GM23338 (cell line): ENCODE data around the gene AP3D1. TPM values are rescaled to one million over a fixed set of nuclear protein-coding genes. Genes with fewer than 3 reads are reported as not detected.

Experiments
- ATAC-seq: fragments of 200-7000 bp; cut with Tn5 transposase; 3 replicates; pipeline ENCODE4 v1.9.1; 2020
- DNase-seq: peaks from one replicate; pipeline ENCODE4 v3.0.0-alpha.2; 2015; ENCODE audit warnings: low spot score
- H2AFZ ChIP-seq: fragments of 200-600 bp; sonication (generic); 2 replicates; pipeline ENCODE4 v1.8.0; 2016; ENCODE audit warnings: antibody characterized with exemption, mild to moderate bottlenecking, moderate library complexity
- H3F3A ChIP-seq: fragments of 200-600 bp; sonication (generic); replicated peaks from 2 replicates; pipeline ENCODE4 v1.8.0; 2017; ENCODE audit warnings: antibody characterized with exemption, mixed run types, low read depth
- H3K27ac ChIP-seq: fragments of 200-600 bp; sonication (generic); 2 replicates; pipeline ENCODE4 v1.6.1; 2016; ENCODE audit warnings: low read depth
- H3K27me3 ChIP-seq: fragments of 200-600 bp; sonication (generic); 2 replicates; pipeline ENCODE4 v1.8.0; 2016; ENCODE audit warnings: mild to moderate bottlenecking, mixed run types, moderate library complexity; ENCODE audit not compliant: insufficient read depth
- H3K36me3 ChIP-seq: fragments of 200-600 bp; sonication (generic); 2 replicates; pipeline ENCODE4 v1.8.0; 2016; ENCODE audit warnings: mild to moderate bottlenecking; ENCODE audit not compliant: insufficient read depth
- H3K4me1 ChIP-seq: fragments of 200-600 bp; sonication (generic); 2 replicates; pipeline ENCODE4 v1.8.0; 2016; ENCODE audit warnings: mild to moderate bottlenecking, moderate library complexity; ENCODE audit not compliant: insufficient read depth
- H3K4me2 ChIP-seq: fragments of 200-600 bp; sonication (generic); 2 replicates; pipeline ENCODE4 v1.7.1; 2017; ENCODE audit warnings: mixed run types
- H3K4me3 ChIP-seq: fragments of 200-600 bp; sonication (generic); 2 replicates; pipeline ENCODE4 v1.6.1; 2016; ENCODE audit warnings: mixed run types
- H3K79me2 ChIP-seq: fragments of 200-600 bp; sonication (generic); replicated peaks from 2 replicates; pipeline ENCODE4 v1.8.0; 2017; ENCODE audit warnings: mild to moderate bottlenecking; ENCODE audit not compliant: insufficient read depth
- H3K9me2 ChIP-seq: fragments of 200-600 bp; sonication (generic); 2 replicates; pipeline ENCODE4 v1.8.0; 2017; ENCODE audit not compliant: insufficient read depth
- H4K20me1 ChIP-seq: fragments of 200-600 bp; sonication (generic); replicated peaks from 2 replicates; pipeline ENCODE4 v1.8.0; 2017; ENCODE audit warnings: mild to moderate bottlenecking; ENCODE audit not compliant: insufficient read depth
- H3K27ac Mint-ChIP-seq: 2 replicates; pipeline ENCODE4 v1.8.0; 2020; ENCODE audit warnings: inconsistent platforms, mild to moderate bottlenecking, moderate library complexity, mixed read lengths
- H3K27me3 Mint-ChIP-seq: 3 replicates; pipeline ENCODE4 v1.8.0; 2022; ENCODE audit warnings: low read depth, mild to moderate bottlenecking, moderate library complexity, mixed read lengths, inconsistent platforms; ENCODE audit not compliant: insufficient read depth, poor library complexity
- H3K36me3 Mint-ChIP-seq: 3 replicates; pipeline ENCODE4 v1.8.0; 2021; ENCODE audit warnings: low read depth, mild to moderate bottlenecking, inconsistent platforms, moderate library complexity, mixed read lengths
- H3K4me1 Mint-ChIP-seq: 3 replicates; pipeline ENCODE4 v1.8.0; 2020; ENCODE audit warnings: mild to moderate bottlenecking, inconsistent platforms, mixed read lengths
- H3K4me3 Mint-ChIP-seq: 3 replicates; pipeline ENCODE4 v1.8.0; 2021; ENCODE audit warnings: moderate library complexity, mild to moderate bottlenecking, inconsistent platforms, mixed read lengths
- H3K9me3 Mint-ChIP-seq: 3 replicates; pipeline ENCODE4 v1.8.0; 2020; ENCODE audit warnings: moderate library complexity, mild to moderate bottlenecking, inconsistent platforms, mixed read lengths
- ETS1 ChIP-seq: IDR thresholded peaks from 2 replicates; pipeline ENCODE4 v1.6.1; 2016; ENCODE audit warnings: antibody characterized with exemption
- JUNB ChIP-seq: IDR thresholded peaks from one replicate; pipeline ENCODE4 v1.6.1; 2016; ENCODE audit warnings: antibody characterized with exemption; ENCODE audit not compliant: unreplicated experiment
- NANOG ChIP-seq: IDR thresholded peaks from 2 replicates; pipeline ENCODE4 v1.6.1; 2016; ENCODE audit warnings: antibody characterized with exemption, borderline replicate concordance
- POLR2AphosphoS5 ChIP-seq: IDR thresholded peaks from 2 replicates; pipeline ENCODE4 v1.6.1; 2016; ENCODE audit warnings: antibody characterized with exemption, low read depth
- STAT1 ChIP-seq: IDR thresholded peaks from one replicate; pipeline ENCODE4 v1.6.1; 2016; ENCODE audit warnings: antibody characterized with exemption; ENCODE audit not compliant: unreplicated experiment
- ZNF114 ChIP-seq: fragments of 250-450 bp; sonication (Bioruptor Pico); IDR thresholded peaks from 2 replicates; pipeline ENCODE4 v1.5.0; 2020; ENCODE audit warnings: mild to moderate bottlenecking, moderate library complexity
- polyA plus RNA-seq: library from polyadenylated mRNA; unstranded; fragments of >200 nt; fragmentation: Nextera tagmentation; extraction: Ambion mirVana; gene quantifications from 2 replicates; pipeline ENCODE4 v1.2.1, GENCODE V29; 2016
- total RNA-seq: library from RNA; depleted of rRNA; stranded (reverse); fragments of >200 nt; shearing (Covaris generic); gene quantifications from 2 replicates; pipeline ENCODE4 v1.2.3, GENCODE V29; 2014
- TF ChIP-seq, protein P1 (sequence below): fragments of 250-450 bp; sonication (Bioruptor Pico); IDR thresholded peaks from 2 replicates; pipeline ENCODE4 v1.5.0; 2020; ENCODE audit warnings: mild to moderate bottlenecking, moderate library complexity

AP3D1 gene
- total and polyA plus RNA-seq, 2 experiments from 2014 or later, result 101 to 236 TPM

DNA sequence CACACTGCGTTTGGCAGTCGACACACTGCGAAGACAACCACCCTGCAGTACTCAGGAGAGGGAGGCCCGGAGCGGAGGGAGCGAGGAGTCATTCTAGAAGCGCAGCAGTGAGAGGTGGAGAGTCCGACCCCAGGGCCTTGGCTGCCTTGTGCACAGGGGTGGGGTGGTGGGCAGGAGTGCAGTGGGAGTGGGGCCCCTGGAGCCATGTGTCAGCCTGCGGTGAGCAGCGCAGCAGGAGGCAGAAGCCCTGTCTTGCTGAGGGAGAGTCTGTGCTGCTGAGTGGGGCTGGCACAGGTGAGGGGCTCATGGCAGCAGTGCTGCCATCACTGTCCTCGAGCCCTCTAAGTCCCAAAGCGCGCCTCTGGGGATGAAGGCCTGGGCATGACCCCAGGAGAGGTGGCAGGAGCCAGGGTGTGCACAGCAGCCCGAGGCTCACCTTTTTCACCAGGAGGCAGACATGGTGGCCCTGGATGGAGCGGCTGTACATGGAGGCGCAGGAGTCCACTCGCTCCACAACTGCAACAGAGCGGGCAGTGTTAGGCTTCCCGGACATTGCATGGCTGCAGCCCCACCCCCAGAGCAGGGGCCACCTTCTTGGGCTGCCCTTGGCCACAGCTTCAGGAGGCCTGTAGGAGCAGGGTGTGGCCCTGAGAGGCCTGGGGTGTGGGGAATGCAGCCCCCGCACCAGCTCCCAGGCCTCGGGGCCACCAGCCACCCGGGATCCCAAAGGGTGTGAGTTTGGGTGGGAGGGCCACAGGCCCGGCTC lies 42.9 kb downstream of the AP3D1 start:
- Histone ChIP-seq H3F3A (peaks cover 4% of the 10 kb centered on the region; the same call in 1 of the 2 replicates), H3K79me2 (peaks cover 22% of the 10 kb centered on the region), H3K36me3 (peaks cover 31% of the 10 kb centered on the region), H3K27me3 (no peaks in the 10 kb centered on the region), H3K9me2 (no peaks in the 10 kb centered on the region), H3K4me2 (no peak overlapping the region), H2AFZ (no peak overlapping the region), H3K27ac (no peak overlapping the region), H3K4me1 (no peaks in the 10 kb centered on the region), H3K4me3 (no peak overlapping the region), H4K20me1 (peaks cover 9% of the 10 kb centered on the region; the same call in 1 of the 2 replicates)
- no peak for TF ChIP-seq JUNB
- TF ChIP-seq, protein P1, sequence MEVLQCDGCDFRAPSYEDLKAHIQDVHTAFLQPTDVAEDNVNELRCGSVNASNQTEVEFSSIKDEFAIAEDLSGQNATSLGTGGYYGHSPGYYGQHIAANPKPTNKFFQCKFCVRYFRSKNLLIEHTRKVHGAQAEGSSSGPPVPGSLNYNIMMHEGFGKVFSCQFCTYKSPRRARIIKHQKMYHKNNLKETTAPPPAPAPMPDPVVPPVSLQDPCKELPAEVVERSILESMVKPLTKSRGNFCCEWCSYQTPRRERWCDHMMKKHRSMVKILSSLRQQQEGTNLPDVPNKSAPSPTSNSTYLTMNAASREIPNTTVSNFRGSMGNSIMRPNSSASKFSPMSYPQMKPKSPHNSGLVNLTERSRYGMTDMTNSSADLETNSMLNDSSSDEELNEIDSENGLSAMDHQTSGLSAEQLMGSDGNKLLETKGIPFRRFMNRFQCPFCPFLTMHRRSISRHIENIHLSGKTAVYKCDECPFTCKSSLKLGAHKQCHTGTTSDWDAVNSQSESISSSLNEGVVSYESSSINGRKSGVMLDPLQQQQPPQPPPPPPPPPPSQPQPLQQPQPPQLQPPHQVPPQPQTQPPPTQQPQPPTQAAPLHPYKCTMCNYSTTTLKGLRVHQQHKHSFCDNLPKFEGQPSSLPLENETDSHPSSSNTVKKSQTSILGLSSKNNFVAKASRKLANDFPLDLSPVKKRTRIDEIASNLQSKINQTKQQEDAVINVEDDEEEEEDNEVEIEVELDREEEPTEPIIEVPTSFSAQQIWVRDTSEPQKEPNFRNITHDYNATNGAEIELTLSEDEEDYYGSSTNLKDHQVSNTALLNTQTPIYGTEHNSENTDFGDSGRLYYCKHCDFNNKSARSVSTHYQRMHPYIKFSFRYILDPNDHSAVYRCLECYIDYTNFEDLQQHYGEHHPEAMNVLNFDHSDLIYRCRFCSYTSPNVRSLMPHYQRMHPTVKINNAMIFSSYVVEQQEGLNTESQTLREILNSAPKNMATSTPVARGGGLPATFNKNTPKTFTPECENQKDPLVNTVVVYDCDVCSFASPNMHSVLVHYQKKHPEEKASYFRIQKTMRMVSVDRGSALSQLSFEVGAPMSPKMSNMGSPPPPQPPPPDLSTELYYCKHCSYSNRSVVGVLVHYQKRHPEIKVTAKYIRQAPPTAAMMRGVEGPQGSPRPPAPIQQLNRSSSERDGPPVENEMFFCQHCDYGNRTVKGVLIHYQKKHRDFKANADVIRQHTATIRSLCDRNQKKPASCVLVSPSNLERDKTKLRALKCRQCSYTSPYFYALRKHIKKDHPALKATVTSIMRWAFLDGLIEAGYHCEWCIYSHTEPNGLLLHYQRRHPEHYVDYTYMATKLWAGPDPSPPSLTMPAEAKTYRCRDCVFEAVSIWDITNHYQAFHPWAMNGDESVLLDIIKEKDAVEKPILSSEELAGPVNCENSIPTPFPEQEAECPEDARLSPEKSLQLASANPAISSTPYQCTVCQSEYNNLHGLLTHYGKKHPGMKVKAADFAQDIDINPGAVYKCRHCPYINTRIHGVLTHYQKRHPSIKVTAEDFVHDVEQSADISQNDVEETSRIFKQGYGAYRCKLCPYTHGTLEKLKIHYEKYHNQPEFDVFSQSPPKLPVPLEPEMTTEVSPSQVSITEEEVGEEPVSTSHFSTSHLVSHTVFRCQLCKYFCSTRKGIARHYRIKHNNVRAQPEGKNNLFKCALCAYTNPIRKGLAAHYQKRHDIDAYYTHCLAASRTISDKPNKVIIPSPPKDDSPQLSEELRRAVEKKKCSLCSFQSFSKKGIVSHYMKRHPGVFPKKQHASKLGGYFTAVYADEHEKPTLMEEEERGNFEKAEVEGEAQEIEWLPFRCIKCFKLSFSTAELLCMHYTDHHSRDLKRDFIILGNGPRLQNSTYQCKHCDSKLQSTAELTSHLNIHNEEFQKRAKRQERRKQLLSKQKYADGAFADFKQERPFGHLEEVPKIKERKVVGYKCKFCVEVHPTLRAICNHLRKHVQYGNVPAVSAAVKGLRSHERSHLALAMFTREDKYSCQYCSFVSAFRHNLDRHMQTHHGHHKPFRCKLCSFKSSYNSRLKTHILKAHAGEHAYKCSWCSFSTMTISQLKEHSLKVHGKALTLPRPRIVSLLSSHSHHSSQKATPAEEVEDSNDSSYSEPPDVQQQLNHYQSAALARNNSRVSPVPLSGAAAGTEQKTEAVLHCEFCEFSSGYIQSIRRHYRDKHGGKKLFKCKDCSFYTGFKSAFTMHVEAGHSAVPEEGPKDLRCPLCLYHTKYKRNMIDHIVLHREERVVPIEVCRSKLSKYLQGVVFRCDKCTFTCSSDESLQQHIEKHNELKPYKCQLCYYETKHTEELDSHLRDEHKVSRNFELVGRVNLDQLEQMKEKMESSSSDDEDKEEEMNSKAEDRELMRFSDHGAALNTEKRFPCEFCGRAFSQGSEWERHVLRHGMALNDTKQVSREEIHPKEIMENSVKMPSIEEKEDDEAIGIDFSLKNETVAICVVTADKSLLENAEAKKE, result no peak
- no peak for TF ChIP-seq NANOG
- no peak for TF ChIP-seq POLR2AphosphoS5
- TF ChIP-seq STAT1, result no peak
- TF ChIP-seq ETS1, result no peak
- no peak for TF ChIP-seq ZNF114 (CRISPR knock-in tag)
- H3K4me1 Mint-ChIP-seq, result no peaks in the 10 kb centered on the region
- peaks cover 9% of the 10 kb centered on the region for H3K27me3 Mint-ChIP-seq
- DNase-seq (no peak), ATAC-seq (no peak)
- H3K27ac Mint-ChIP-seq, result no peak overlapping the region
- H3K9me3 Mint-ChIP-seq, result peaks cover 25% of the 10 kb centered on the region
- peaks cover 82% of the 10 kb centered on the region for H3K36me3 Mint-ChIP-seq
- no peak overlapping the region; the same call in 2 of the 3 replicates for H3K4me3 Mint-ChIP-seq
